IgD-negative memory B cell (primary cell): ENCODE measurements around the gene CCDC197. TPM values are rescaled to one million over a fixed set of nuclear protein-coding genes. Genes with fewer than 3 reads are reported as not detected.

Experiments used
- H3K27ac Mint-ChIP-seq, 3 donors: one replicate each; pipeline ENCODE4 v1.8.0; 2020 to 2022; ENCODE audit warnings: mild to moderate bottlenecking in 3 of 3, mixed read lengths in 3 of 3, moderate library complexity in 1 of 3
- H3K27me3 Mint-ChIP-seq: one replicate; pipeline ENCODE4 v1.8.0; 2021; ENCODE audit warnings: mixed read lengths
- H3K36me3 Mint-ChIP-seq: one replicate; pipeline ENCODE4 v1.8.0; 2020; ENCODE audit warnings: mild to moderate bottlenecking, mixed read lengths
- H3K4me1 Mint-ChIP-seq, 3 donors: one replicate each; pipeline ENCODE4 v1.8.0; 2020 to 2022; ENCODE audit warnings: mixed read lengths in 3 of 3, mild to moderate bottlenecking in 1 of 3
- H3K4me3 Mint-ChIP-seq, 4 donors: one replicate each; pipeline ENCODE4 v1.8.0; 2020 to 2022; ENCODE audit warnings: mild to moderate bottlenecking in 4 of 4, mixed read lengths in 4 of 4, moderate library complexity in 3 of 4
- H3K9me3 Mint-ChIP-seq, 3 donors: one replicate each; pipeline ENCODE4 v1.8.0; 2020 to 2021; ENCODE audit warnings: mixed read lengths in 3 of 3, mild to moderate bottlenecking in 1 of 3
- polyA plus RNA-seq: library from polyadenylated mRNA; unstranded; fragments of 300-500 nt; fragmentation: Illumina TruSeq; gene quantifications from one replicate; pipeline ENCODE4 v1.2.3, GENCODE V29; 2021

The CCDC197 gene
- polyA plus RNA-seq, 1 donor from 2014 or later, result not detected

DNA sequence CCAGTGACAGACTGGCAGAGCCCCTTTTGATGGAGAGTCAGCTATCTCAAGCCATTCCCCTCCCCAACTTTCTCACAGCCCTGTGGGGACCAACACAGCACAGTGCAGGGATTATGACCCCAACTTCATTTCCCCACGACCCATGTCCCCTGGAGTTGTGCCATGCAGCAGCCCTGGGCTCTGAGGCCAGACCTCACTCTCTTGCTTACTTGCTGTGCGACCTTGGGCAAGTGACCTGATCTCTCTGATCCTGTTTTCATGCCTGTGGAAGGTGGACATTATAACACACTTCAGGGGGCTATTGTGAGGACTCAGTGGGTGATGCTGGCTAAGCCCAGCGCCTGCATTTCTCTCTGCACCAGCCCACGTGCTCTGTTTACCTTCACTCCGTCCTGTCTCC lies 43.1 kb downstream of the CCDC197 start:
- Mint-ChIP-seq H3K4me3 (no peak overlapping the region), H3K9me3 (no peaks in the 10 kb centered on the region), H3K4me1 (peaks cover 0 to 5% (median 0%) of the 10 kb centered on the region in 3 donors), H3K36me3 (no peaks in the 10 kb centered on the region), H3K27me3 (no peaks in the 10 kb centered on the region), H3K27ac (no peak overlapping the region)

DNA sequence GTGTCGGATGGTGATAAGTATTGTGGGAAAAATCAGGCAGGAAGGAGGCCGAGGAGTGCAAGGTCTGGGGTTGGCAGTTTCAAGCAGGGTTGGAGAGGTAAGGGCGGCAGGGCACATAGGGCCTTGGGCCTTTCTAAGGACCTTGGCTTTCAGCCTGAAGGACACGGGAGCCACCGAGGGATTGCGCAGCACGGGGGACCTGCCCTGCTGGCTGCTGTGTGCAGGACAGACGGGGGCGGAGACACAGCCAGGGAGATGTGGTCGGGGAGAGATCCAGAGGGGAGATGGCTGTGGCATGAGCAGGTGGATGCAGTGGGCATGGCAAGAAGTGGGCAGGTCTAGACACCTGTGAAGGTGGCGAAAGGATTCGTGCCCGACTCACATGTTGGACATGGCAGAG lies 43.7 kb downstream of the CCDC197 start:
- Mint-ChIP-seq H3K4me1 (peaks cover 0 to 5% (median 0%) of the 10 kb centered on the region in 3 donors), H3K36me3 (no peaks in the 10 kb centered on the region), H3K27ac (no peak overlapping the region), H3K9me3 (no peaks in the 10 kb centered on the region), H3K27me3 (no peaks in the 10 kb centered on the region), H3K4me3 (no peak overlapping the region)

DNA sequence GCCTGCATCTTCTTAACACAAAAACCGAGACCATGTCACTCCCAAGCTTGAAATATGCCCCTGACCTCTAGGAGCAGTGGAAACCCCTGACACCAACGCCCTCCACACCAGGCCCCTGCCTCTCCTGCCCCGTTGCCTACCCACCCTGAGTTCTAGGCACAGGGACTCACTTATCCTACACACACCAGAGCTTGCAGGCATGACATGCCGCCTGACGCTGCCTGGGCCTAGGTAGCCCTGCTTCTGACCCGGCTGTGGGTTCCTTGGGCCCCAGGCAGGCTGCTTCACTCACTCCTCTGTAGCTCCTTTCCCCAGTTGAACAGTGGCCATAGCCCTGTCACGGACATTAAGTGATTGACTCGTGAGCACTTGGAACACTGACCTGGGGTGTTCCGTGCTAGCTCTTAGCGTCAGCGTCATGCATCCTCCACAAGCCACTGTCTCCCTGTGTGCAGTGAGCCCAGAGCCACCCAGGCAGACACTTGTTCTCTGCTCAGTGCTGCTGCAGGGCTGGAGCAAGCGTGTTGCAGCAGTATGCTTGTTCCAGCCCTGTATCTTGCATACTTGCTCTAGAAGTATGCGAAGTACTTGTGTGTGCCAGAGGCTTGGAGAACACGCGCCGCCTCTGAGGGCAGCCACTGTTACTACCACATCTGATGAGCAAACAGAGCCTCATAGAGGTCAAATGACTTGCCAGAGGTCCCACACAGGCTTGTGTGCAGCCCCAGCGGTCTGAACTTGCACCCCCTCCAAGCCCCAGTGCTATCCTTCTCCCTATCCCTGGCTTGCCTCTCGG lies 44.6 kb downstream of the CCDC197 start:
- Mint-ChIP-seq H3K27ac (peak overlapping the region in 1 of 3 donors; percentile 65), H3K27me3 (no peaks in the 10 kb centered on the region), H3K4me3 (peak overlapping the region in 1 of 4 donors; percentile 29), H3K9me3 (no peaks in the 10 kb centered on the region), H3K4me1 (peaks cover 0 to 2% (median 0%) of the 10 kb centered on the region in 3 donors), H3K36me3 (no peaks in the 10 kb centered on the region)

DNA sequence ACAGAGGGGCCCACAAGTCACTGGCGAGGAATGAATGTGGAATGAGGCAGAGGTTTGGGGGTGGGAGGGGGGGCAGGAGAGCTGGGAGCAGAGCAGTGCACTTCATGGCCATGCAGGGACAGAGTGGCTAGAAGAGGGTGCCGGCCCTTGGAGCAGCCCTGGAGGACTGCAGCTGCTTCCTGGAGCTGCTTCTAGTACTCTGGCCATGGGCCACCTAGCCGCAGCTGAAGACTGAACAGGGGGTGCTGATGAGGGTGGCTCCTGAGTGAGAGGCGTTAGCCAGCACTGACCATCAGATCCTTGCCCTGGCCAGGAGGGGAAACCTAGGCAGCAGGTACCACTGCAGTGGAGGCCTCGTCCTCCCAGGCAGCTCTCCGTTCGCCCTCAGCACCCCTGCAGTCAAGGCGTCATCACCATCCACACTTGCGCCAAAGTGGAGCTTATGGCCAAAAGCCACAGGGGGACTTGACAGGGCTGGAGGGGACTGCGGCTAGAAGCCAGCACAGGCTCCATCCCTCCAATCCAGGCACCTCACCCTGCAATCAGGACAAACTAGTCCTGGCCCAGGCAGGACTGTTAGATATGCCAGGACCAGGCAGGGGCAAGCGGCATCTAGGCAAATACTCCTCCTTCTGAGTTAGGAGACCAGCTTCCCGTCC lies 45.5 kb downstream of the CCDC197 start:
- peak overlapping the region in 1 of 3 donors; percentile 65 for H3K27ac Mint-ChIP-seq
- no peaks in the 10 kb centered on the region for H3K36me3 Mint-ChIP-seq
- H3K4me1 Mint-ChIP-seq, result peaks cover 0 to 2% (median 0%) of the 10 kb centered on the region in 3 donors
- H3K9me3 Mint-ChIP-seq, result no peaks in the 10 kb centered on the region
- no peaks in the 10 kb centered on the region for H3K27me3 Mint-ChIP-seq
- H3K4me3 Mint-ChIP-seq, result no peak overlapping the region

DNA sequence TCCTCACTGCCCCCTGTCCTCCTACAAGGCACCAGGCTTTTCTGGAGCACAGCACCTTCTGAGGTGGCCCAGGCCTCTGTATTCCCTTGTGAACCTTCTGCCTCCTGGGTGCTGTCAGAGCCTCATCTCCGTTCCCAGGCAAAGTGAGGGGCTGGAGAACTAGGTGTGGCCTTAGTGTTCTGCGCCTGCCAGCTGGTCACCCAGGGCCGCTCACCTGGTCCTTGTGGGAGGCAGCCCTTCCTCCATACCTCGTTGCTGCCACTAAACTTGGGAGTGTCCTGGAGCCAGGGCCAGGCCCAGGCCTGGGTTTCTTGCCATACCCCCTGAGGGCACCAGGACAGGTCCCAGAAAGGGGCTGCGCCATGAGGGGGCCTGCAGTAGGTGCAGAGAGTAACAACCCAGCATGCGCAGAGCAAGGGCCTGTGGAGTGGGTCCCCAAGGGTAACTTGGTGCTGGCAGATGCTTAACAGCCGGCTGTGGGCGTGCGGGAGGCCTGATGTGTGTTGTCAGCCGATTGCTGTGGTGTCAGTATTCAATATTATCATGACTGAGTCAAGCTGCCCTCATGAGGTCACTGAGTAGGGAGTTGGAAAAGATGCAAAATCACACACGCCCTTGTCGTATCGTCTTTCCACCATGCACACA lies 46.1 kb downstream of the CCDC197 start:
- peak overlapping the region in 1 of 4 donors; percentile 24 for H3K4me3 Mint-ChIP-seq
- no peaks in the 10 kb centered on the region for H3K9me3 Mint-ChIP-seq
- no peaks in the 10 kb centered on the region for H3K27me3 Mint-ChIP-seq
- peaks cover 1% of the 10 kb centered on the region for H3K36me3 Mint-ChIP-seq
- H3K27ac Mint-ChIP-seq, result peak overlapping the region in 1 of 3 donors; percentile 25
- H3K4me1 Mint-ChIP-seq, result peaks cover 0 to 2% (median 0%) of the 10 kb centered on the region in 3 donors

DNA sequence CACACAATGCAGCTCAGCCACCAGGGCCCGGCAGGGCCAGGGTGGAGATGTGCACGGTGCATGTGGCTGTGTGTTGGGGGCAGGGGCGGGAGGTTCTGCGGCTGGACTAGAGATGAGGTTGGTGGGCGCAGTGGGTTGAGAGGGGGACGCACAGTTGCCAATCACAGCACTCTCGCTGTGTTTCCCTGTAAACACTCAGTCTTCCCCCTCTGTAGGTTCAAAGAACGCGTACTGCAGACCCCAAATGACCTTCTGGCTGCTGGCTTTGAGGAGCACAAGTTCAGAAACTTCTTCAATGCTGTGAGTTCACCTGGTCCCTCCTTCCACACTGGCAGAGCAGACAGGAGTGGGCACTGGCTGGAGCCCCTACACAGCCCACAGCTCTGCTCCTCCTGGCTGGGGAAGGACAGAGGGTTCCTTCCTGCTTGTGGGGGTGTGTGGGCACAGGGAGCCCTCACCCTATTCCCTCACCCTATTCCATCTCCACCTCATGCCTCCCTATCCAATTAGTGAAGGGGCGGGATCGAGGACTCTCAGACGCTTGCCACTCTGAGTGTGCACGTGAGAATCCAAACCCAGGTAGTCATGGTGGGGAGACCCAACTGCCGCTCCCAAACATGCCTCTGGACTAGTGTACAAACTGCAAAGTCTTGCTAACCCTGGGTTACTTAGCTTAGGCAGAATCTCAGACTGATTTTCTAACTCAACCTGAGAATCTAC lies 46.8 kb downstream of the CCDC197 start:
- no peaks in the 10 kb centered on the region for H3K9me3 Mint-ChIP-seq
- H3K27me3 Mint-ChIP-seq, result no peaks in the 10 kb centered on the region
- H3K36me3 Mint-ChIP-seq, result peaks cover 1% of the 10 kb centered on the region
- peak overlapping the region in 1 of 3 donors; percentile 64 for H3K27ac Mint-ChIP-seq
- peaks cover 0 to 2% (median 0%) of the 10 kb centered on the region in 3 donors for H3K4me1 Mint-ChIP-seq
- peak overlapping the region in 1 of 4 donors; percentile 24 for H3K4me3 Mint-ChIP-seq

DNA sequence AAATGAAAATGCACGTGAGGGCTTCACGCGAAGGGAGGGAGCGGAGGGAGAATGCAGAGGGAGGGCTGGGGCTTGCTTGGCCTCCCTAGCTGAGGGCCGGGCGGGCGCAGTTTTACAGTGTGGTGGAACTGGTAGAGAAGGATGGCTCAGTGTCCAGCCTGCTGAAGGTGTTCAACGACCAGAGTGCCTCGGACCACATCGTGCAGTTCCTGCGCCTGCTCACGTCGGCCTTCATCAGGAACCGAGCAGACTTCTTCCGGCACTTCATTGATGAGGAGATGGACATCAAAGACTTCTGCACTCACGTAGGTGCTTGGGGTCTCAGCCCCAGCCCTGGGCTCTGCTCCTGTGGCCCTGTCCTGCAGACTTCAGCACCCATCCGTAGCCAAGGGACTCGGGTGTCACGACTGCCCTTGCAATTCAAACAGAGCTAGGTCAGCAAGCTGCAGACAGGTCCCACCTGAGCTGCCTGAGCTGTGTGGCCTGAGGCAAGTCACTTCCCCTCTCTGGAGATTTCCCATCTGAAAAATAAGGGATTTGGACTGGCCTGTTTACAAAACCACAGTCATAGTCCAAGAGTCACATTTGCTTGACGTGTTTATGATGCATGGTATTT lies 47.5 kb downstream of the CCDC197 start:
- H3K9me3 Mint-ChIP-seq, result no peaks in the 10 kb centered on the region
- peaks cover 1% of the 10 kb centered on the region for H3K36me3 Mint-ChIP-seq
- no peaks in the 10 kb centered on the region for H3K4me1 Mint-ChIP-seq
- no peaks in the 10 kb centered on the region for H3K27me3 Mint-ChIP-seq
- H3K27ac Mint-ChIP-seq, result peak overlapping the region in 2 of 3 donors; percentile 53 to 73
- no peak overlapping the region for H3K4me3 Mint-ChIP-seq

DNA sequence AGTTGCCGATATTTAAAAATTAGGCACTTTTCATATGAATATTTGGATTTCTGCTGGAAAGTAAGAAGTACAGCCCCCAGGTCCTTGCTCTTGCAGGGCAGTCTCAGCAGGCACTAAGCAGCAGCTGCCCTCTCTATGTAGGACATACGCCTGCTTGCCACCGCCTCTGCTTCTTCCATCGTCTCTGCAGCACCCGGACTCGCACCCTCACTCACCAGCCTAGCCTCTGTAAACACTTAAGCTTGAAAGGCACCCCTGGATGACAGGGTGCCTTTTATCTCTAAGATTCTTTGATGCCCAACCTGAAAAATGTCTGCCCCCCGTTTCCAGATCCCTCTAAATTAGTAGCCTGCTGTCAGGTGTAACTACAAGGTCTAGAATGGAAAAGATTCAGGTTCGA lies 48.0 kb downstream of the CCDC197 start:
- Mint-ChIP-seq H3K4me1 (no peaks in the 10 kb centered on the region), H3K27ac (peak overlapping the region in 2 of 3 donors; percentile 59 to 73), H3K36me3 (peaks cover 1% of the 10 kb centered on the region)

DNA sequence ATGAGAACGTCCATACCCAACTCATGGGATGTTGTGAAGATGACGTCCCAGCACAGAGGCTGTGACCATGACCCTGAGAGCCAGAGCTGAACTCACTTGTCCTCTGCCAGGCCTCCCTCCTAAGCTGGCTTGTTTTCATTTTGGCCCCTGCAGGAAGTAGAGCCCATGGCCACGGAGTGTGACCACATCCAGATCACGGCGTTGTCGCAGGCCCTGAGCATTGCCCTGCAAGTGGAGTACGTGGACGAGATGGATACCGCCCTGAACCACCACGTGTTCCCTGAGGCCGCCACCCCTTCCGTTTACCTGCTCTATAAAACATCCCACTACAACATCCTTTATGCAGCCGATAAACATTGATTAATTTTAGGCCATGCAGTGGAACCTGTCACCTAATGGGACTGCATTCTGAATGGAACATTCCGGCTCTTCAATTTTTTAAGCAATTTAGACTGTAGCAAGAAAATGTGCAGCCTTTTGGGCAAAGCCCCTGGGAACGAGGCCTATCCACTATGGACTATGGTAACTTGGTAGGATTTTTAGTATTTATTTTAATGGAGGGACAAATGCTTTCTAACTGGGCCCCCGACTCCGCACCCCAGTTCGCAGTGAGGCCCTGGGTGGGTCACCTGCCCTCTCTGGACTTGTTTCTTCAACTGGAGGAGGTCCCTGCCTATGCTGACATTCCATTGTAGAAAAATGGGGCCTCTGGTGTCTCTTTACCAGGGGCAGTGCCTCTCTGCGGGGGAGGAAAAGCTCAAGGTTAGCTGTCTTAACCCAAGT lies 48.7 kb downstream of the CCDC197 start:
- Mint-ChIP-seq H3K4me3 (no peak overlapping the region), H3K9me3 (no peaks in the 10 kb centered on the region), H3K4me1 (no peaks in the 10 kb centered on the region), H3K27me3 (no peaks in the 10 kb centered on the region), H3K27ac (peak overlapping the region; percentile 59 to 73 (median 71)), H3K36me3 (peaks cover 3% of the 10 kb centered on the region)

More for the DNA sequence above, 48.0 kb downstream of the CCDC197 start:
- no peaks in the 10 kb centered on the region for H3K9me3 Mint-ChIP-seq
- H3K4me3 Mint-ChIP-seq, result no peak overlapping the region
- no peaks in the 10 kb centered on the region for H3K27me3 Mint-ChIP-seq

DNA sequence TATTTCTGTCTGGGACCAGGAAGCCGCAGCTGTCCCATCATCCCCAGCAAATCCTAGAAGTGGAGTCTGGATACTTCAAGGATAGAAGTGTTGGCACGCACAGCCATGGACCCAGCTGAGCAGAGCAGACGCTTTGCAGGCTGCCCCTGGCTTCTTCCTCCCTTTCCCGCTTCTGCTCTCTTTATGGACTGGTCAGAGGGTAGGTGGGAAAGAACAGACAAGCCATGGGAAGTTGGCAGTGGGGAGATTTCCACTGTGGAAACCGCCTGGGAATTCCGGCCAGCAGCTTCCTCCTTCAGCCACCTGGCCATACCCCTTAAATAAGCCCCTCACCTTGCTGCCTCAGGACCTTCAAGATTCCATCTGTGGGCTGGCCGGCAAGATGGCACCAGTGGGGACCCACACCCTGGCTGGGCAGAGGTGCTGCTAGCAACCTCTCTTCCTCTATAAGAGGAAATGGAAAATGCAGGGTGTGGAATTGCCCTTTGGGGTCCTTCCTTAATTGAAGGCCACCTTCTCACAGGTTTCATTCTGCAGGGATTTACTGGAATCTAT lies 49.7 kb downstream of the CCDC197 start:
- H3K4me1 Mint-ChIP-seq, result no peaks in the 10 kb centered on the region
- H3K4me3 Mint-ChIP-seq, result peak overlapping the region in 1 of 4 donors; percentile 28
- H3K36me3 Mint-ChIP-seq, result peaks cover 6% of the 10 kb centered on the region
- no peaks in the 10 kb centered on the region for H3K9me3 Mint-ChIP-seq
- H3K27me3 Mint-ChIP-seq, result no peaks in the 10 kb centered on the region
- peak overlapping the region in 2 of 3 donors; percentile 16 to 42 for H3K27ac Mint-ChIP-seq

DNA sequence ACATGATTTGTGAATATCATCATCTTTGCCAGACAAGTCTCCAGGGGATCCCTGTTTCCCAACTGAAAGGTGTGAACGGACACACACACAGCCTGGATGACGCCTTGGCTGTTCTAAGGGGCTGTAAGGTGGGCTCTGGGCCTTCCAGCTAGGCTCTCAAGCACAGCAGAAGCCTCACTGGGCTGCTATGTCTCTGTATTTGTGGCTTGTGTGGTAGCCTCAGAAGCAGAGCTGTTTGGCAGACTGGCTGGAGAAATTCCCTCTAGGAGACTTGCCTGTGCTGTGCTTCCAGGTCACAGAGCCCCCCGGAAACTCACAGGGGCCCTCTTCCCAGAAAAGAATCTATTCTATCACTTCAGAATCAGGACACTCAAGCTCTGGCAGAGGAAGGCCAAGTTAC lies 50.5 kb downstream of the CCDC197 start:
- peaks cover 6% of the 10 kb centered on the region for H3K36me3 Mint-ChIP-seq
- no peaks in the 10 kb centered on the region for H3K4me1 Mint-ChIP-seq
- no peaks in the 10 kb centered on the region for H3K9me3 Mint-ChIP-seq
- H3K27me3 Mint-ChIP-seq, result no peaks in the 10 kb centered on the region
- no peak overlapping the region for H3K4me3 Mint-ChIP-seq
- peak overlapping the region in 2 of 3 donors; percentile 5 to 42 for H3K27ac Mint-ChIP-seq

DNA sequence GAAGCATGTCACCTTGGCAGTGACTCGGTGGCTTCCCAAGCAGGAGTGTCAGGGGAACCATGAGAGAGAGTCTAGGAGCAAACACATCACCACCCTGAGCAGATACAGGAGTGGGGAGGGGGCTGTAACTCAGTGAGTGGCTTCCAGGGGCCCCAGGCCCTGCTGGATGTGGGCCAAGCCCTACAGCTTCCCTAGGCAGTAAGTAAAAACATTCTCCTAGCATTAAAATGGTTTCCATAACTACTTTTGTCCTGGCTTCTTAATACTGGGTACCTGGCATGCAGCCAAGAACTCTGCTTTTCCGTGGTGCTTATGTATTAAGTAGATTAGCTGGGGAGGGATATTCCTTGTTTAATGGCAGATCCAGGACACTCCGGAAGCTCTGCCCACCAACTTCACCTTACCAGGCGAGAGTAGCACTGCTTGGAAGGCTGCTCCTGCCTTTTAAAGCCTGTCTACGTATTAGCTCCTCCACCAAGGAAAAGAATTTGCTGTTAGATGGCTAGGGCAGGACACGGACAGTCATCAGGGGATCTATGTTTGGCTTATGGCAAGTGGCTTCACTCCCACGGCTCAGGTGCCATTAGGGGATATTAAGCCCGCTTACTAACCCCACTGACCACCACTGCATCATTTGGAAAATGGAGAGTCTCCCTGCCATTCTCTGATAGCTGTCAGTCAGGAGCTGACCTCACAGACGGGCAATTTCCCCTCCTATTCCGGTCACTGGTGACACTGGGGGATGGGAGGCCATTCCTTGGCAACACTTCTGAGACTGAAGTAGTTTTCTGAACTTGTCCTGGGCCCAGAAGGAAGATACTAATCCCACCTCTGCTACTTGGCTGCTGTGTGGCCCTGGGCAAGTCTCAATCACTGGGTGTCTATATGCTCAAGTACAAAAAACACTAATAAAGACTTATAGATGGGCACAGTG lies 51.9 kb downstream of the CCDC197 start:
- H3K4me1 Mint-ChIP-seq, result no peaks in the 10 kb centered on the region
- no peaks in the 10 kb centered on the region for H3K9me3 Mint-ChIP-seq
- H3K27ac Mint-ChIP-seq, result peak overlapping the region in 1 of 3 donors; percentile 42
- no peaks in the 10 kb centered on the region for H3K27me3 Mint-ChIP-seq
- no peak overlapping the region for H3K4me3 Mint-ChIP-seq
- H3K36me3 Mint-ChIP-seq, result peaks cover 9% of the 10 kb centered on the region

DNA sequence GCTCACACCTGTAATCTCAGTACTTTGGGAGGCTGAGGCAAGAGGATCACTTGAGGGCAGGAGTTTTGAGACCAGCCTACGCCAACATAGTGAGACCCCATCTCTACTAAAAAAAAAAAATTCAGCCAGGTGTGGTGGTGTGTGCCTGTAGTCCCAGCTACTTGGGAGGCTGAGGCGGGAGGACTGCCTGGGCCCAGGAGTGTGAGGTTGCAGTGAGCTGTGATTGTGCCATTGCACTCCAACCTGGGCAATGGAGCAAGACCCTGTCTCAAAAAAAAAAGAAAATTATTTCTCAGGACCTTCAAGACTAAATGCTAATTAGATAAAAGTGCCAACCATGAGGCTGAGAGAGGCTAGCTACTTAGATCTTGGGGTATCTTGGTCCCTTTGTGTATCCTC lies 52.5 kb downstream of the CCDC197 start:
- no peaks in the 10 kb centered on the region for H3K4me1 Mint-ChIP-seq
- H3K9me3 Mint-ChIP-seq, result no peaks in the 10 kb centered on the region
- peaks cover 9% of the 10 kb centered on the region for H3K36me3 Mint-ChIP-seq
- H3K27ac Mint-ChIP-seq, result no peak overlapping the region
- H3K4me3 Mint-ChIP-seq, result no peak overlapping the region
- no peaks in the 10 kb centered on the region for H3K27me3 Mint-ChIP-seq
